Fibroblast of gingiva (primary cell): ENCODE measurements around the gene IP6K1.
"Not testable (repeated sequence)": the region's sequence is repeated elsewhere in the genome, so short reads cannot be mapped to it uniquely, and the experiment has no call there.

ENCODE experiments used
- DNase-seq: peaks from one replicate; pipeline ENCODE4 v3.0.0-alpha.2; 2011; ENCODE audit warnings: low read depth

IP6K1 gene

DNA sequence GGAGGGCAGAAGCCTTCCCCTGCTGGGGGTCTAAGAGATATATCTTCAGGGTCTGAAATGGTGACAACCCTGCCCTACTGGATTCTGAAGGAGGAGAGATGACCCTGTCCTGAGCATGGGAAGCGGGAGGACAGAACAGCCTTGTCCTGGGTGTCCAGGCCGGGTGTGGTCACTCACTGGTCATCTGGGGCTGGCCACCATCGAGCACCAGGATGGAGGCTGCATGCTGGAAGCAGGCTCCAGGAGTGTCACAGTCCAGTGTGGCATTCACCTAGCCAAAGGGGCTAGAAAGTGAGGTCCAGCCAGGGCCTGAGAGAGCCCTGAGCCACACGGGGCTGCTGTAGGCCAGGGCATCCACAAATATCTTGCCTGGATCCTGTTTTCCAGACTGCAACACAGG, 8.1 kb upstream of the IP6K1 start:
- no peak for DNase-seq

DNA sequence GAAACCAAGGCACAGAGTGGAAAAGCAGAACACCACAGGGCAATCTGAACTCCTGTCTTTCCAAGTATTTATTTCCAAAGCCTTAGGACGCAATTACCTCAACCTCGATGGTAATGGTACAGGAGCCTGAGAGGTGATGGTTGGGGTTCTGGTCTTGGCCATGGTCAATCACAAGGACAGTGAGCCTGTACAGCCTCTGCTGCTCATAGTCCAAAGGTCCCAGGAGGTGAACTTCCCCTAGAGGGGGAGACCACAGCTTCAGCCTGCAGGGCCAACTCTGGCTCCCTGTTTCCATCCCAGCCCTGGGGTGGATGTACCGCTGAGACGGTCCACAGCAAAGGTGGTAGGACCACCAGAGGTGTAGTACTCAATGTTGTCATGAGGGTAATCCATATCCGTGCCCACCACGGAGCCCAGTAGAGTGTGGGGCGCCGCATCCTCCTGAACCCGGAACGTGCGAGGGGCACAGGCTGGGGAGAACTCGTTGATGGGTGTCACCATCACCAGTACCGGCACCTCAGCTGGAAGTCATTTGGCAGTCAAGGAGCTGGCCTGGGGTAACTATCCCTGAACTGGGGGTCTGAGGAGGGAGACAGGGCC, 7.2 kb upstream of the IP6K1 start:
- no peak for DNase-seq

DNA sequence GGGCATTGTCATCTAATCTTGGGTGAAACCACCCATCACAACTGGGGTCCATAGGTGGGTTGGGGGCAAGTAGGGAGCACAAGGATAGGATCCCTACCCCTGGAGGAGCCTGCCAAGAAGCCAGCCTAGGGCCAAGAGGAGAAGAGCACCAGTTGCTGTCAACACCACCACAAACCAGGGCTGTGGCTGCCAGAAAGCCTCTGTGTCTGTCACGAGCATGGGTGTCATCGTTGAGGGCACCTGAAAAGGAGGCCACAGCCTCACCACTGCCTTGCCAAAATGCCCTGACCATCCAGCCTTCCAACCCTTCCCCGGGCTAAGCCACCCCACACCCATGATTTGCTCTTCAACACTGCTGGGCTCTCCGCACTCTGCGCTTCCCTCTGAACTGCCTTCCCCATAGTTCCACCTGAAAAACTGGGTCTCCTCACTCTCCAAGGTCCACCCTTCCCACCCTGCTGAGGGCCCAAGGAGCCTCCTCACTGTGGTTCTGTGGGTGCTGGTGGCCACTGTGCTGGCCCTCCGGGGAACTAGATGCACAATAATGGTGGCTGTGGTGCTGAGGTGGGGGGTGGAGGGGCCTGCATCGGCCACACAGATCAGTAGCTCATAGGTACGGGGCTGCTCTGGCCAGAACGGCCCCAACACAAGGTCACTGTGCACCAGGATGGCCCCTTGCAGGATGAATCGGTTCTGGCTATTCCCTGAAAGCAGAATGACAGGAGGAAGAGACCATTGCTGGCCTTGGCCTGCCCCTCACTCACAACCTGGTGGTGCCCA, 6.2 kb upstream of the IP6K1 start:
- DNase-seq, result no peak

DNA sequence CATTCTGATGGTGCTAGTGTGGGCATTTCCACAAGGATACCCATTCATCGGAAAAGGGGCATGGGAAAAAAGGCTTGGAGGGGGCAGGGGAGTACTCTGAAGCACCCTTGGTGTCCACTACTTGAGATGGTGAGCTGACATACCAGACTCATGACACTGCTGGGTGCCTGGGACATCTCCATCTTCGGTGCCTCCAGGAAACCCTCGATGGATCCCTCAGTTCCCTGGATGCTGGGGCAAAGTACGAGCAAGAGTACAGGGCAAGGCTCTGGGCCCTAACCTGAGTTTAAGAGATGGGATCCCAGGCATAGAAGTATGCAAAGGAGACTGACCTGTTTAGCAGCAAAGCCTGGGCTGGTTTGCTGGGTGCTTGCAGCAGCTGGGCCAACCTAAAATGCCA, 5.2 kb upstream of the IP6K1 start:
- no peak for DNase-seq

DNA sequence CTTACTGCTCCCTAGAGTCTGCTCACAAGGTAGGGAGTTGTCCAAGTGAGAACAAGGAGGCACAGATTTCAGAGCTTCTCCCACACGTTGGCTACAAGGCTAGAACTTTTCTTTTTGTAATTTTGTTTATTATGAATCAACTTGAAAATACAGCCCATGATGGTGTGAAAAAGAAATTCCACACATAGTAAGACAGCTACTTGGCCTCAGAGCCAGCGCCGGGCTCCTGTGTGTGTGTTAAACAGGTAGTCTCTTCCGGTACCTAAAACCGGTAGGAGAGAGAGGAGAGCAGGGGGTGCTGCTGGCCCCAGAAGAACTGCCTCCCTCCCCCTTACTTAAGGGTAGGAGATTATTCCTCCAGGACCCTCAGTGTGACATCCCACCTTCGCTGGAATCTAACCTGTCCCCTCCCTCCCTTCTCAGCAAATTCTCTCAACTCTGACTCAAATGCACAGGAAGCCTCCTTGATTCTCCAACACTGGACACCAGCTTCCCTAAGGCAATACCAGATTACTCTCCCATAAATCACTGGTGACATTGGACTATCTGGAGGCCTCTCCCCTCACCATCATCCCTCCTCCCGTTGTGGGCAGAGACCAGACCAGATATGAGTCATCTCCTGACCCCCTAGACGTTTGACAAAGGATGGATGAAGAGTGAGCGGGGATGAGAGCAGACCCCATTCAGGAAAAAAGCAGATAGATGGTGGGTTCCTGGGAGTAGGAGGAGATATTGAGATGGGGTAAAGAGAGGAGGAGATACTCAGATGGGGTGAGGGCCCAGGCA, 4.5 kb upstream of the IP6K1 start:
- no peak for DNase-seq

DNA sequence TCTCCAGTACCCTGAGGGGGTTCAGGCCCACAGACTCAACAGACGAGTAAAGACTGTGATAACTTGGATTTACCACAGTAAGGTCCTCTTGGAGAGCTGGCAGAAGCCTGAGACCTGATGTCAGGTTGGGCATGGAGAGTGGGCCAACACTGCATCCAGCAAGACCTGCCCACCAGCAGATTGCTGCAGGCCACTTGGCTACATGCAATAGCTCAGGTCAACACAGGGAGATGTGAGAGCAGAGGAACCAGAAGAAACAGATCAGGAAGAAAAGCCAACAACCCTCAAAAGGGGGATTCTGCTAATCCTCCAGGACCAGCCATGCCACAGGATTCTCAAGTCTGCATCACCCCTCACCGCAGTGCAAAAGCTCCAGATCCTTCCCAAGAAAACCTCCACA, 1.7 kb upstream of the IP6K1 start:
- no peak for DNase-seq

DNA sequence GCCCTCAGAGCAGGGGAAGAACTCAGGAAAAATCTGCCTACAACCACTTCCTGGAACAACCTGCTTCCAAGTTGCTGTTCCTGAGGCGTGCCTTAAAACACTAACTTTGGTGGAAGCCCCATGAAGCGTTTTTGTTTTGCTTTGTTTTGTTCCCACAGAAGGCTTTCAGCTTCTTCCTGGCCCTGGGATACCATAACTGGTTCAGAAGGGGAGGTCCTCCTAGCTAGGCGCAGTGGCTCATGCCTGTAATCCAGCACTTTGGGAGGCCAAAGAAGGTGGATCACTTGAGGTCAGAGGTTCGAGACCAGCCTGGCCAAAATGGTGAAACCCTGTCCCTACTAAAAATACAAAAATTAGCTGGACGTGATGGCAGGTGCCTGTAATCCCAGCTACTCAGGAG, 1.2 kb upstream of the IP6K1 start:
- no peak for DNase-seq

DNA sequence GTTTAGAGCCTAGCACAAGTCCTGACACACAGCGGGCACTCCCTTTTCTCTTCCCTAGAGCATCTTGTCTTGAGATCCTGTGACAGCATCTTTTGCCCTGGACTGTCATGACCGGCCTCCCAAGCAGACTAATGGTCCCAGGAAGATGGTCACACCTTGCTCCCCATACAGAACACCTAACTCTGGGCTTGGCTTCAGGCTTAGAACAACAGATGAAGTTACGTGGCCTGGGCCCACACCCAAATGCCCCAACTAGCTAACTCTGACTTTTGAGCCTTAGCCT, 781 bp upstream of the IP6K1 start:
- no peak for DNase-seq

DNA sequence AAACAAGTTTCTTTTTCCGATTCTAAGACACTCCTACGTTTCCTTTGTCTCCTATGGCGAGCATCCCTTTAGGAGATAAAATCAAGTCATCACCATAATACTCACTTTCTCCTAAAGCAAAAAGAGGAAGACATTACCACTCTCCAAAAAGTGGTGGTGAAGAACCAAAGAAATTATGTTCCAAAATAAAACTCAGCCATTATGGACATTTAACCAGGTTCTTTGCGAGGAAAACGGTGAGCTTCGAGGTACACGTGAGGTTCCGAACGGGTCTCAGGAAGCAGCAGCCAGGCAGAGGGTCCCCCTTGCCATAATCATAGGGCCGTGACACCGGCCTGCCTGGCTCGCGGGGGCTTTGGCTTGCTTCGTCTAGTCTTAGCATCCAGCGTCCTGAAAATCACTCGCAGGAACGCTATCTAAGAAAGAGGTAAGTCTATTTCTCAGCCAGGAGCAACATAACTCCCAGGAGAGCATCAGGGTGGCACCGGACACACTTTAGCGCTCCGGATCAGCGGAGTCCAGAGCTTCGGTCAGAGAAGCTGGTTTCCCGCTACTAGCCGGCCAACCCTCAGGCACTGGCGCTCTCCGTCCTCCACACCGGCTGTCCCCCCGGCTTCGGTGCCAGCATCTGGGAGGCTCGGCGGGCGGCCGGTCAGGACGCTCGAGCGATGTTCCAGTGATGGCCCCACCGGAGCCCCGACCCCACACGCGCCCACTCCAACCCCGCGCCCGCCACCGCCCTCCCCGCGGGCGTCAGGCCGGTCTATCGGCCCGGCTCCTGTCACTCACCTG, 581 bp downstream of the IP6K1 start:
- peak; percentile 32 for DNase-seq

DNA sequence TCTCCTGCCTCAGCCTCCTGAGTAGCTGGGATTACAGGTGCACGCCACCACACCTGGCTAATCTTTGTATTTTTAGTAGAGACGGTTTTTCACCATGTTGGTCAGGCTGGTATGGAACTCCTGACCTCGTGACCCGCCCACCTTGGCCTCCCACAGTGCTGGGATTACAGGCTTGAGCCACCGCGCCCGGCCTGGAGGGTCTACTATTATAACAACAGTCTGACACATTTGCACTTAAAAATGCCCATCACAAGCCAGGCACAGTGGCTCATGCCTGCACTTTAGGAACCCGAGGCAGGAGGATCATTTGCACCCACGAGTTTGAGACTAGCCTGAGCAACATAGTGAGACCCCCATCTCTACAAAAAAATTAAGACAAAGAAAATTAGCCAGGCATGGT, 4.1 kb downstream of the IP6K1 start:
- DNase-seq, result not testable (repeated sequence)

DNA sequence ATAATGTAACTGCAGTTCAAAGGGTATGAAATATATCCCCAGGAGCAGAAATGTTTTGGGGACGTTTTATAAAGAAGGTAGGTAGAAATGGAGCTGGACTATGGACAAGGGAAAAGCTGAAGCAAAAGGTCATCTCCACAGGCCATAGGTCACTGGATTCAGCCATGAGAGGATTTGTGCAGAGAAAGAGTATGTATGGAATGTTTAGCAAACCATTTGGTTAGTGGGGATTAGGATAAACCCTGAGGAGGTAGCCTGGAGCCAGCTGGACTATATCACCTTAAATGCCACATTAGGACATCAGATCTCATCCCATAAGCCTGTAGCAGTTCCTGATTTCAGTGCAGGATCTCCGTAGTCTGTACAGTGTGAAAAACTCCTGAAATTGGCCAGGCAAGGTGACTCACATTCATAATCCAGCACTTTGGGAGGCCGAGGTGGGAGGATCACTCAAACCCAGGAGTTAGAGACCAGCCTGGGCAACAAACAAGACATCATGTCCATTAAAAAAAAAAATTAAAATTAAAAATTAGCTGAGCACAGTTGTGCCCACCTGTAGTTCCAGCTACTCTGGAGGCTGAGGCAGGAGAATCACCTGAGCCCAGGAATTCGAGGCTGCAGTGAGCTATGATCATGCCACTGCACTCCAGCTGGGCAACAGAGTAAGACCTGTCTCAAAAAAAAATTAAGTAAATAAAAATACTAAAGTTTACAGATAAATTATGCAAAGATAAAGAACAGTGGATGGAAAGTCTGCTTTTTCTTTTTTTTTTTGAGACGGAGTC, 4.7 kb downstream of the IP6K1 start:
- DNase-seq, result no peak

DNA sequence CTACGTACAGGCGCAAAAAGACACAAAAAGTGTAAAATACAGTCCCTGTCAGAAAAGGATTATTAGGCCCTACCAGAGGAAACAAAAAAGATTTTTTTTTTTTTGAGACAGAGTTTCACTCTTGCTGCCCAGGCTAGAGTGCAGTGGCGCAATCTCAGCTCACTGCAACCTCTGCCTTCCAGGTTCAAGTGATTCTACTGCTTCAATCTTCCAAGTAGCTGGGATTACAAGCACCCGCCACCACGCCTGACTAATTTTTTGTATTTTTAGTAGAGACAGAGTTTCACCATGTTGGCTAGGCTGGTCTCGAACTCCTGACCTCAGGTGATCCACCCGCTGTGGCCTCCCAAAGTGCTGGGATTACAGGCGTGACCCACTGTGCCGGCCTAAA, 5.4 kb downstream of the IP6K1 start:
- not testable (repeated sequence) for DNase-seq

DNA sequence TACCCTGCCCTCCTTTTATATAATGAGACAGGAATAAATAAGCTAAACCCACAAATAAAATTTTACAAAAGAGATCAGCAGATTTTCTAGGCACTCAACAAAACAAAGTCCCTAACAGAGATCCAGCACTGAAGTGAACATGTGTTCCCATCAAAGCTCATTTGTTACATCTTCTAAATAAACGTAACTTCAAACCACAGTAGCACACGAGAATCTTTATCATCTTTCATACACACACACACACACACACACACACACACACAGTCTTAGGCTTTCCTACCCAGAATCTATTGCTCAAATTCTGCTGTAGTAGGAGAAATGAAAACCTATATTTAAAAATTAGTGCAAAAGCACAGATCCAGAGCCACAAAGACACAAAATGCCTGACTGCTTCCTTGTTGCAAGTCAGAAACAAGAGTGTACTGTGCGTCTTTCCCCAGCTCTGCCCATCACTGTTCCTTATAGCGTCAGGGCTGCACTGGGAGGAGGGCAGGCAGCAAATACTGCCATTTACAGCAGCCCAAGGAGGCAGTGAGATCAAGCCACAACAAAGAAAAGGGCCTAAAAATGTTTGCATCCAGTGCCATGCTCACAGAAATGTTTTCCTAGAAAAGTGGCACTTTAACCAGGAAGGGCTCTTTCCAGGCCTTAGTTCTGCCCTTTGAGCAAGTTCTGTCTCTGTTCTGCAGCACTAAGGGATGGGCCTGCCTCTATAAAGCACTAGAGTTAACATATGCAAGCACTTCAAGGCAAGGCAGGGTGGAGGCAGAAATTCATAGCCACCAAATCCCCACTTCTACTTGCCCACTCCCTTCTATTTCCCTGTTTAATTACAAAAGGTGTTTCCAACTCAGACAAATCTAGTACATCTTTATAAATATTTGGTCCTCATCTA, 6.0 kb downstream of the IP6K1 start:
- no peak for DNase-seq

DNA sequence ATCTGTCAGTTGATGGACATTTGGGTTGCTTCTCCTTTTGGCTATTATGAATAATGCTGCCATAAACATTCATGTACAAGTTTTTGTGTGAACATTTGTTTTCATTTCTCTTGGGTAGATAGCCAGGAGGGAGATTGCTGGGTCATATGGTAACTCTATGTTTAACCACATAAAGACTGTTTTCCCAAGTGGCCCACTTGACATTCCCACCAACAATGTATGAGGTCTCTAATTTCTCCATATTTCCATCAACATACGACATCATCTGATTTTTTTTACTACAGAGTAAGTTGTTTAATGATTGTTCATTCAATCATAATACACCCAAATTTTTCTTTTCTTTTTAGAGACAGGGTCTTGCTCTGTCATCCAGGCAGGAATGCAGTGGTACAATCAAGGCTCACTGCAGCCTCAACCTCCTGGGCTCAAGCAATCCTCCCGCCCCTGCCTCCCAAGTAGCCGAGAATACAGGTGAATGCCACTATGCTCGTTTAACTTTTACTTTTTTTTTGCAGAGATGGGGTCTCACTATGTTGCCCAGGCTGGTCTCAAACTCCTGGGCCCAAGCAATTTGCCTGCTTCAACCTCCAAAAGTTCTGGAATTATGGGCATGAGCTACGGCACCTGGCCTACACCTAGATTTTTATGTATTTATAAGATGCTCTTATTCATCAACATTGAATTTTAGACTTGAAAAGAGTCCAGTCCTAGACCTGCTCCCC, 6.8 kb downstream of the IP6K1 start:
- no peak for DNase-seq

DNA sequence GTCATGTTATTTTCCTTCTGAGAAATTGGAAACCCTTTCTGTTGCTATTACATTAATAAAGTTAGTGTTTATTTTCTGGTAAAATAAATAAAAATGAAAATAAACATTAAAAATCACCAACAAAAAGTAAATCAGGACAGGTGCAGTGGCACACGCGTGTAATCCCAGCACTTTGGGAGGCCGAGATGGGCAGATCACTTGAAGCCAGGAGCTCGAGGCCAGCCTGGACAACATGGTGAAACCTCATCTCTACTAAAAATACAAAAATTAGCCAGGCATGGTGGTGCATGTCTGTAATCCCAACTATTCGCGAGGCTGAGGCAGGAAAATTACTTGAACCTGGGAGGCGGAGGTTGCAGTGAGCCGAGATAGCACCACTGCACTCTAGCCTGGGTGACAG, 10.2 kb downstream of the IP6K1 start:
- DNase-seq, result not testable (repeated sequence)

DNA sequence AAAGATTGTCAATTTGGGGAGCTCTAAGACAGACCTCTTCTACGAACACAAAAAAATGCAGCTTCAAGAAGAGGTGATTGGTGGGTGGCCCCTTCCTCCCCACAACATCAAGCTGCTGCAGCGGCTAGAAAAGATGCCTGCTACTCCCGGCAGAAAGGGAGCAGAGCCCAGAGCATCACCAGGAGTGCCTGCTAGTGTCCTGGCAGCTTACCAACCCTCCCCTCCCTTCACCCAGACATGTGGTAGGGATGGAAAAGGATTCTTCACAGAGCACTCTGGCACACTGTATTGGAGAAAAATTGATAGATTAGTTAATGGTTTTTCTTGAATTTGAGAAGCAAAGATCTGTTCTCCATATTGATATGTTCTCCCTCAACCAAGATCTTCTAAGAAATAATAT, 10.8 kb downstream of the IP6K1 start:
- no peak for DNase-seq

DNA sequence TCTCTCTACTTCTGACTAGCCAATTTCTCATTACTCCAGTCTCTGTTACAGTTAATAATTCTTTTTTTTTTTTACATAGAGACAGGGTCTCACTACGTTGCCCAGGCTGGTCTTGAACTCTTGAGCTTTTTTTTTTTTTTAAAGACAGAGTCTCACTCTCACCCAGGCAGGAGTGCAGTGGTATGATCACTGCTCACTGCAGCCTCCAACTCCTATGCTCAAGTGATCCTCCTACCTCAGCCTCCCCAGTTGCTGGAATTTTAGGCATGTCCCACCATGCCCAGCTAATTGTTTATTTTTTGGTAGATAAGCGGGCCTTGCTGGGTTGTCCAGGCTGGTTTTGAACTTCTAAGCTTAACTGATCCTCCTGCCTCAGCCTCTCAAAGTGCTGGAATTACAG, 13.6 kb downstream of the IP6K1 start:
- DNase-seq, result no peak

DNA sequence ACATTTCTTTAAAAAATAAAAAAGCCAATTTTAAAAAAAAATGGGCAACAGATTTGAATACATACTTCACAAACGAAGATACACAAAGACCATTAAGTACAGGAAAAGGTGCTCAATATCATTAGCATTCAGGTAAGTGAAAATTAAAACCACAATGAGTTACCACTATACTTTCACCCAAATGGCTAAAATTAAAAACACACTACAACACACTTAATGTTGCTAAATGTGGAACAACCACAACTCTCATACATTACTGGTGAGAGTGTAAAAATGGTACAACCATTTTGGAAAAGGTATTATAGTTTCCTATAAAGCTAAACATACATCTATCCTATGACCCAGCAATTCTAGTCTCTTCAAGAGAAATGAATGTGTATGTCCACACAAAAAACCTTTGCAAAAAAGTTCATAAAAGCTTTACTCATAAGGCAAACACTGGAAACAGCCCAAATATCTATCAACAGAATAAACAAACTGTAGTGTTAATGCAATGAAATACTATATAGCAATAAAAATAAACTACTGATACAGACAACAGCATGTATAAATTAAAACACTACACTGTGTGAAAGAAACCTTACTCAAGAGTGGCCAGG, 14.9 kb downstream of the IP6K1 start:
- DNase-seq, result no peak

DNA sequence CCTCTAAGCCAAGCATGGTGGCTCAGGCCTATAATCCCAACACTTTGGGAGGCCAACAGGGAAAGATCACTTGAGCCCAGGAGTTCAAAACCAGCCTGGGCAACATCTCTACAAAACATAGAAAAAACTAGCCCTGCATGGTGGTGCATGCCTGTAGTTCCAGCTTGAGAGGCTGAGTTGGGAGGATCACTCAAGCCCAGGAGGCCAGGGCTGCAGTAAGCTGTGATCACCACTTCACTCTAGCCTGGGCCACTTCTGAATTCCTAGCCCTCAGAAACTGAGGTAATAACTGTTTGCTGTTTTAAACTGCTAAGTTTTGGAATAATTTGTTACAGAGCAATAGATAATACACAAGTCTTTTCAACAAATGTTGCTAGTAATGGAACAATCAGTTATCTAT, 16.4 kb downstream of the IP6K1 start:
- DNase-seq, result no peak
